A549 (cell line): ENCODE results near the gene ST3GAL5.

ENCODE experiments used
- CEBPB ChIP-seq, 2 experiments: fragments of >200 bp in 1 of 2; sonication (Bioruptor Twin) in 1 of 2; formaldehyde crosslinking in 1 of 2; IDR thresholded peaks; 2 replicates each; pipeline ENCODE4 v1.6.1; 2012 to 2016
- CHD2 ChIP-seq: fragments of 150-350 bp; IDR thresholded peaks from 2 replicates; pipeline ENCODE4 v1.6.1; 2014; ENCODE audit warnings: low read length; ENCODE audit not compliant: partially characterized antibody
- CTCF ChIP-seq: fragments of >200 bp; sonication (Bioruptor Twin); formaldehyde crosslinking; IDR thresholded peaks from 3 replicates; pipeline ENCODE4 v1.5.1; 2016
- ESRRA ChIP-seq: fragments of 150-350 bp; IDR thresholded peaks from 2 replicates; pipeline ENCODE4 v1.6.1; 2014; ENCODE audit warnings: mild to moderate bottlenecking, low read length, borderline replicate concordance
- MAZ ChIP-seq: fragments of 150-350 bp; IDR thresholded peaks from 2 replicates; pipeline ENCODE4 v1.6.1; 2014; ENCODE audit warnings: antibody characterized with exemption, low read depth, low read length, borderline replicate concordance
- MYC ChIP-seq: IDR thresholded peaks from 2 replicates; pipeline ENCODE4 v1.6.1; 2012; ENCODE audit warnings: mild to moderate bottlenecking, inconsistent platforms, low read length, improper control_type of control experiment, borderline replicate concordance
- NFE2L2 ChIP-seq: fragments of 150-350 bp; conservative IDR thresholded peaks from 2 replicates; pipeline ENCODE4 v1.6.1; 2014; ENCODE audit warnings: low read length
- POLR2A ChIP-seq: IDR thresholded peaks from 2 replicates; pipeline ENCODE4 v1.6.1; 2012; ENCODE audit warnings: mild to moderate bottlenecking, low read length
- POLR2AphosphoS2 ChIP-seq: conservative IDR thresholded peaks from 2 replicates; pipeline ENCODE4 v1.6.1; 2012; ENCODE audit warnings: low read length, improper control_type of control experiment, inconsistent platforms
- RAD21 ChIP-seq, 2 experiments: fragments of >200 bp in 1 of 2; sonication (Bioruptor Twin) in 1 of 2; formaldehyde crosslinking in 1 of 2; IDR thresholded peaks in 1 of 2; conservative IDR thresholded peaks in 1 of 2; 2 replicates in 1 of 2; 3 replicates in 1 of 2; pipeline ENCODE4 v1.6.1; 2012 to 2018; ENCODE audit warnings: inconsistent platforms in 1 of 2
- REST ChIP-seq: fragments of 200-600 bp; sonication (generic); IDR thresholded peaks from 2 replicates; pipeline ENCODE4 v1.6.1; 2016; ENCODE audit warnings: antibody characterized with exemption, mild to moderate bottlenecking, moderate library complexity
- RFX5 ChIP-seq: fragments of 450-650 bp; IDR thresholded peaks from 2 replicates; pipeline ENCODE4 v1.7.1; 2014; ENCODE audit warnings: antibody characterized with exemption, mild to moderate bottlenecking, moderate library complexity
- SMC3 ChIP-seq: fragments of >200 bp; sonication (Bioruptor Twin); formaldehyde crosslinking; IDR thresholded peaks from 3 replicates; pipeline ENCODE4 v1.6.1; 2018; ENCODE audit warnings: inconsistent platforms
- USF2 ChIP-seq: fragments of 450-650 bp; IDR thresholded peaks from 2 replicates; pipeline ENCODE4 v1.6.1; 2014; ENCODE audit warnings: antibody characterized with exemption

GRCh38 chr2:85846411-85846810 lies 42.4 kb downstream of the ST3GAL5 start:
- no peak for TF ChIP-seq CEBPB (IDR thresholded peaks at IDR 0.05)
- no peak for TF ChIP-seq POLR2A
- no peak for TF ChIP-seq USF2
- no peak for TF ChIP-seq CTCF
- no peak for TF ChIP-seq CHD2
- no peak for TF ChIP-seq REST
- TF ChIP-seq RFX5: no peak
- no peak for TF ChIP-seq MYC
- TF ChIP-seq RAD21 (conservative IDR thresholded peaks at IDR 0.05 in 1 of 2, IDR thresholded peaks at IDR 0.05 in 1 of 2): no peak
- no peak for TF ChIP-seq ESRRA
- TF ChIP-seq MAZ: no peak
- no peak for TF ChIP-seq NFE2L2
- no peak for TF ChIP-seq POLR2AphosphoS2
- TF ChIP-seq SMC3: no peak
